Activated effector memory CD4-positive, alpha-beta T cell treated with anti-CD3 and anti-CD28 coated beads, Interleukin-2, amount 50 U/mL, for 16 hours (primary cell): ENCODE results near the gene AKT2.

Experiments
- DNase-seq: peaks from one replicate; pipeline ENCODE4 v3.0.0-alpha.2; 2020

The AKT2 gene

DNA sequence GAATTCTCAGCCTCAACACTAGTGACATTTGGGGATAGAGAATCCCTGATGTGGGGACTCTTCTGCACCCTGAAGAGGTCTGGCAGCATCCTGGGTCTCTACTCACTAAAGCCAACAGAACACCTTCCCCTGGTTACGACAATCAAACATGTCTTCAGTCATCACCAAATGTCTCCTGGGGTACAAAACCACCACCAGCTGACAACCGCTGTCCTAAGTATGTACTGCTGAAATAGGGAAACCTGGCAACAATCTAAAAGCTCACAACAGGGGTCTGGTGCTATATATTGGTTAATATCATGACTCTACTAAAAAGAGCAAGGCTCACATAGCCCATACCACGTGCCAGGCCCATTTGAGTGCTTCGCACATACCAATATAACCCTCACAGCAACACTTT, 13.4 kb downstream of the AKT2 start:
- no peak for DNase-seq

DNA sequence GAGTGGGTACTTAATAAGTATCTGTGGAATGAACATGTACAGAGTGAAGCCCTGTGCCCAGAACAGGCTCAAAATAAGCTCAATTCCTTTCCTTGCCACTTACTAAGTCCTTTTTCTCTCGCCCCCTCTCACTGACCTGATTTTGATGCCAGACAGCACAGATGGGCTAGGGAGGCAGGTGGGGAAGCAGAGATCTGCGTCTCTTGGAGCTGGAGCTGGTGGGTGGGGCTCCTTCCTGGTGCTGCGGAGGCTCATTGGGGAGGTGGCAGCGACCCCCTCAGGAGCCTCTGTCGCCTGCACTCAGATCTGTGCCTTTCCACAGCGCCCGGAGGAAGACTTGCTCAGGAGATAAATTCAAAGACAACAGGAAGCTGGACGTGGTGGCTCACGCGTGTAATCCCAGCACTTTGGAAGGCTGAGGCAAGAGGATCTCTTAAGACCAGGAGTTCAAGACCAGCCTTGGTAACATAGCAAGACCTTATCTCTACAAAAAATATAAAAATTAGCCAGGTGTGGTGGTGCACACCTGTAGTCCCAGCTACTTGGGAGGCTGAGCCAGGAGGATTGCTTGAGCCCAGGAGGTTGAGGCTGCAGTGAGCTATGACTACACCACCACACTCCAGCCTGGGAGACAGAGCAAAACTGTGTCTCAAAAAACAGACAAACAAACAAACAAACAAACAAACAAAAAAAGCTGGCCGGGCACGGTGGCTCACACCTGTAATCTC, 14.6 kb downstream of the AKT2 start:
- no peak for DNase-seq

DNA sequence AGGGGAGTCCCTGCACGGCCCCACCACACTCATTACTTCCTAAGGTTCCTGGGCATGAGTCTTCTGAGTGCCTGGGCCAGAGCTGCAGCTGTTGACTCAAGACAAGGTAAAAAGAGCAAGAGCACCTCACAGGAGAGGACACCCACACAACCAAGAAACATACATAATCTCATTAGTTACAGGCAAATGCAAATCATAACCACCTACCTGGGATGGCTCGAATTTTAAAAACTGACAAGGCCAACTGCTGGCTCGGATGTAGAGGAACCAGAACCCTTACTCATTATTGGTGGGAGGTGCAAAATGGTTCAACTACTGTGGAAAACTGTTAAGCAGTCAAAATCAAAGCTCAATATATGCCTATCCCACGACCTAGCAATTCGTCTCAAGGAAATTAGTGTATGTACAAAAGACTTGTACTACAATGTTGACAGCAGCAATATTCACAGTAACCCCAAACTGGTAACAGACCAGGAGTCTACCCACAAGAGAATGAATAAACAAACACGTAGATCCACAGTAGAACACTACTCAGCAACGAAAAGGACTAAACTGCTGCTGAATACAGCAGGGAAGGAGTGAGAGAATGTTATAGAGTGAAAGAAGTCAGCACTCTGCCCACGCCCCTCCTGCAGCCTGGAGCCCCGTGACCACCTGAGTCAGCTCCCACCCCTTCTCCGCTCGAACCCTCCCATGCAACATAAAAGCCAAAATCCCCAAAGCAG, 15.8 kb downstream of the AKT2 start:
- no peak for DNase-seq

DNA sequence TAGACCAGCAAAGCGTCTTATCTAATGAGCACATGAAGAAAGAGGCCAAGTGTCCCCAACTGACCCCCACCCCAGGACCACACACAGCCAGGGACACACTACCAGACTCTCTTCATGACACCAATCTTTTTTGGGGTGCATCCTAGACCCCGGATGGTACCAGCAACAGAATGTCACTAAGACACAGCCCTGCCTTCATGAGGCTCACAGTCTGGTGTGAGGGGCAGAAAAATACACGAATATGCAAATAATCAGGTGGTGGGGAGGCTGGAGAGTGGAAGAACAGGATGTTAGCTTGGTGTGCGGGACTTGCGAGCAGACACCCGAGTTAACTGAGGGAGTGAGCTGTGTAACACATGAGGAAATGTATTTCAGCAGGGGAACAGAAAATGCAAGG, 17.5 kb downstream of the AKT2 start:
- DNase-seq, result no peak

DNA sequence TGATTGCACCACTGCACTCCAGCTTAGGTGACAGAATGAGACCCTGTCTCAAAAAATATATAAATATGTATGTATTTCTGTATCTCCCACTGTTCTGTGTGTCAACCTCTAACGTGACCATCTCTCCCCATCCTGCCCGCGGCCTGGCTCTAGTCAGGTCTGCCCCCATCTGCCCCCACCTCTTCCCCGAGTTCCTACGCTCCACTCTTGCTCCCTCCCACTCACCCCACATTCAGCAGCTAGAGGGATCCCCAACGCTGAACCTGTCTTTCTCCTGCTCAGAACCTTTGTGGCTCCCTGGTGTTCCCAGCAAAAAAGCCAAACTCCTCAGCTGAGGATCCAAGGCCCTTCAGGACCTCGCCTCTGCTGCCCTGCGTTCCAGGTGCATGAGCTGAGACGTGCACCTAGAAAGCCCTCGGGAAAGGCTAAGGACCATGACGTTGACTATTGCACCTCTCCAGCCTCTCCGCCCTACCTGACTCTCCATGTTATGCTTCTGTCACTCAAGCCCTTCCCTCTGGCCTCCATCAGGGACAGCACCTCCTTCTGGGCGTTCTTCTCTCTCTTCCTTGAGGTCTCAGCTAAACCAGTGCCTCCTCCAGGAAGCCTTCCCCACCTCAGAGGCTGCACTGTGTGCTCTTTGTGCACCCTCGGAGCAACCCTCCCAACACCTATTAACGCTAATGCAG, 18.1 kb downstream of the AKT2 start:
- DNase-seq, result no peak

DNA sequence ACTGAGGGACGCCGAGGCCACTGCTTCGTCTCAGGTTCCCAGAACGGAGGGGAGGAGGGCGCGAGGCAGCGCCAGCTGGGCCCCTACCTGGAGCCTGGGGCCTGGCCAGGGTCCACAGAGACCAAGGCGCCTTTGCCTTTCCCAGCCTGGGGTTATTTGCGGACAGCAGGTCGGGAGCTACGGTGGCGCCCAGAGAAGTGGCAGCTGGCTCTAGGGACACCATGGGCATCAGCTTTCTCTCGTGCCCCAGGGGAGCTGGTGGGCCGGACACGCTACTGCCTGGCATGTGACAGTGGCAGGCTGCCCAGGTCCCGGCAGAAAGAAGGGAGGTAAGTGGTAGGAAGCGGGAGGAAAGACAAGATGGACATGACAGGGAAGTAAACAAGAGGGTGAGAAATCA, 19.0 kb downstream of the AKT2 start:
- no peak for DNase-seq

DNA sequence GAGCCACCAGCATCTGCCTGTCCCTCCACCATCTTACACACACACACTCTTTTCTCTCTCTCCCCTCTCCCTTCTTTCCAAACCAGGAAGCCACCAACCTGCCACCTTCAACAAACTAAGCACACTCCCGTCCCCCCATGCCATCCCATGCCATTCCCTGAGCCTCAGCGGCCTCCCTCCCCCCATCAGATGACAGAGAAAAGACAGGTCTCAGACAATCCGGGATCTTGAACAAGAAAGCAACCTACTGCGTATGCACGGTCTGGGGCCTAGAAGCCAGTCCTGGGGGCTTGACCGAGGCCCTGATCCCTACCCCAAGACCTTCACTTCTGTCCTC, 19.4 kb downstream of the AKT2 start:
- DNase-seq, result no peak

DNA sequence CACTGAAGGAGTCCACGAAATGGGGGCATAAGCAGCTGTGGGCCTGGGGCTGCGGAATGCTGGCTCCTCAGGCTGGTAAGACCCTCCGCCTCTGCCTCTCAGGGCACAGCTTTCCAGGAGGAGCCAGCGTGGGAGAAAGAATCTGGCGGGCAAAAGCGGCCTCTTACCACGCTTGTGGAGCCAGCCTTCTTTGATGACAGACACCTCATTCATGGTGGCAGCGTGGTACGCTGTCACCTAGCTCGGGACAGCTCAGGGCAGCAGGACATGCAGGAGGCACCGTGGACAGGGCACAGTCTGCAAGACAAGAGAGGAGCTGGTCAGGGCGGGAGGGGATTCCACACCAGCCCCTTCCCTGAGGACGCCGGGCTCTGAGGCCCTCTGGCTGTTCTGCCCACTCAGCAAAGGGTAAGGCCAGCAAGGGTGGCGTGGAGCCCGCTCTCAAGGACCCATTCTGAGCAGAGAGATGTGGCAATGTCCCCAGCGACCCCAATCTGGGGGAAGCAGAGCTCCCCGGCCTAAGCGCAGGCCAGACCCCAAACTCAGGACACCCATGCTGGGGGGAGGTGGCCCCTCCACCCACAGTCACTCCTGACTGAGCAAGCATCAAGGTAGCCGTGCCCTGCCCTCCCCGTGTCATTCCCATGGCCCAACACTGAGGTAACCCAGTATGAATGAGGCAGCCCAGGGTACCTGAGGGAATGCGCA, 19.9 kb downstream of the AKT2 start:
- DNase-seq, result no peak

DNA sequence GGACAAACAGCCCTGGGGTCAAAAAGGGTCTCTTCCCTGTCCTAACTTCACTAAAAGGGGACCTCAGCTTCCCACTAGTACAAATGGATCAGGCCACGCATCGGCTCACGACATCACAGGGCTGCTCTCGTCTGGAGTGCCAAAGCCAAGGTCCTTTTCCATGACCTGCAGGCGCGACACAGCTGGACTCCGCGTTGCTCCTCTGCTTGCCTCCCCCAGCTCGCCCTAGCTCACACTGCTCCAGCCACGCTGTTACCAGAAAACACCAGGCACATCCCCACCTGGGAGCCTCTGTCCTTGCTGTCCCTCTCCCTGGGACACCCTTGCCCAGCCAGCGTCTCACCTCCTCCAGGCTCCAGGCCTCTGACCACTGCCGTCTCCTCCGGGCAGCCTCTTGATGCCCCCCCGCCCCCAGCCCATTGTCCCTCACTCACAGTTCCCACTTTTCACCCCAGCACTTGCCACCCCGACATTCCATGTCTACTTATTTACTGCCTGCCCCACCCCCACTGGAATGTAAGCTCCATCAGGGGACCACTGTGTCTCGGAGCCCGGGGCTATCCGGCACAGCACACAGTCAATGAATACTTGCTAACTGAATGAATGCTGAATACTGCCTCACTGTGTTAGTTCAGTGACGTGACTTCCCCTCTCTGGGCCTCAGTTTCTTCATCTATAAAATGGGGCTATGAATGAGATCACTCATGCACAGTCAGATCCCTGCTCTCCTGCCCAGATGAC, 20.7 kb downstream of the AKT2 start:
- no peak for DNase-seq

DNA sequence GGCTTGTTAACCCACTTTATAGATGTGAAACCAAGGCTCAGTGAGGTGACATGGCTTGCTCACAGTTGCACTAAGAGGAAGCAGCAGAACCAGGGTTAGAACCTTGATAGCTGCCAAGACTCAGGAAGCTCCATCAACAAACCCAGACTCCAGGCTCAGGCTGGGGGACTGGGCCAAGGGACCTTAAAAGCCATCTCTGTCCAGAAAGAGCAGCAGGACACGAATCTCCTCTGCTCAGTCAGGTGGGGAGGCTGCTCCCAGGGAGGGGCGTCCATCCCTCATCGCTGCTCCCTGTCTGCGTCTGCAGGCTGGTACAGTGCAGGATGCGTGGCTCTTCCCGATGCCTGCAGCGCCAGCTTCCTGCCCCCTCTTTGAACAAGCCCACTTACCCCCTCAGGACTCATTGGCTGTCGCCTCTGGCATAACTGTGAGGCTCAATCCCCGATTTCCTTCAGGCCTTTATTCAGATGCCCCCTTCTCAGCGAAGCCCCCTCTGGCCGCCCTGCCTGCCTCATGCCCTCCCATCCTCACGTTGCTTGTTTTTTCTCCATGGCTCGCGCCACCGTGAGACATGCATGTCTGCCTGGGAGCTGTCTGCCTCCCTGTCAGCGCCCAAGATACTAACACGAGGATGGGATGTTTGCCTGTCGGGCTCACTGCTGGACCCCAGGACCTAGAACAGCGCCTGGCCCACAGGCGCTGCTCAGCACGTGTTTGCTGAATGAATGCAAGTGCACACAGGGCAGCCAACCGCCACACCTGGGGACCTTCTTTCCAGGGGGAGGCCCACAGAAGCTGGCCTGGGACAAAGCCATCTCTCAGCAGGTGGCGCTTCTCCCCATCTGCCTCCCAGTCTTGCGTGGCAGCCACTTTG, 21.5 kb downstream of the AKT2 start:
- no peak for DNase-seq

DNA sequence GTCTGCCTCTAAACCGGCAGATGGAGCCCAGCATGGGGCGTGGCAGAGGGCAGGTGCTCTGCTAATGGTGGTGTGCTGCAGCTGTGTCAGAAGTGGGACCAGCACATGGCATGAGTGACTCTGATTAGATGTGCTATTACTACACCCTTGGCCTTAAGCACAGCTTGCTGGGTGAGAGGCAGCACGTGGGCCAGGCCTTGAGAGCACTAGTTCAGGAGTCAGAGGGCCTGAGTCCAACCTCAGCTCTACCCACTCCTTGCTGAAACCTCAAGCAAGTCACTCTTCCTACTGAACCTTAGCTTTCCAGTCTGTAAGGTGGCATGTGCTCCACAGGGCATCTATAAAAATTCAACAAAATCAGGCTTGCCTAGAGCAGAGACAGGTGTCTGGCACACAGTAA, 22.7 kb downstream of the AKT2 start:
- no peak for DNase-seq

DNA sequence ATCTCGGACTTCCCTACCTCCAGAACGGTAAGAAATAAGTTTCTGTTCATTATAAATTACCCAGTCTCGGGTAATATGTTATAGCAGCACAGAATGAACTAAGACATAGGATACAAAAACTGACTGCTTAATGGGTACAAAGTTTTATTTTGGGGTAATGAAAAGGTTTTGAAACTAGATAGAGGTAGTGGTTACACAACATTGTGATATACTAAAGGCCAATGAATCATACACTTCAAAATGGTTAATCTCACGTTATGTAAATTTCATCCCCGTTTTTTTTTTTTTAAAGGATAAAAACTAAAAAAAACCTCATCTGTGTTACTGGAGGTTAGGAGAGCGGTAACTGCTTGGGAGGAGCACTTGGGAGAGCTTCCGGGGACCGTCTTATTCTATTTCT, 23.5 kb downstream of the AKT2 start:
- DNase-seq, result no peak

DNA sequence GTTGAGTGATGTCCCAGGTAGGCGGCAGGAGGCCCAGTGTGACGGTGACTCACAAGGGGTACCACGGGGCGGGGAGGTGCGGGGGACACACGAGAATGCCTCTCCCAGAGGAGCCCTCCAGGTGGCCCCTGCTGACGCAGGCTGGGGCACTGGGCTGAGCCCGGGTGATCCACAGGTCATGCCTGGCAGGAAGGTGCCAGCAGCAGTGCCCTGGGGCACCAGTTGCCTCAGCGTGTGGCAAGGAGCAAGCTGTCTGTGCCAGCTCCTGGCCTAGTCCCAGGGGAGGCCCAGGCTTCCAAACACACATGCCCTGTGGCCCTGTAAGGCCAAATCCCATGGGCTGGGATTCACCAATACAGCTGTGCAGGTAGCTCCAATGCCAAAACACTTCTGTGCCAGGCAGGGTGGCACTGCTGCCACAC, 28.0 kb downstream of the AKT2 start:
- DNase-seq, result no peak

DNA sequence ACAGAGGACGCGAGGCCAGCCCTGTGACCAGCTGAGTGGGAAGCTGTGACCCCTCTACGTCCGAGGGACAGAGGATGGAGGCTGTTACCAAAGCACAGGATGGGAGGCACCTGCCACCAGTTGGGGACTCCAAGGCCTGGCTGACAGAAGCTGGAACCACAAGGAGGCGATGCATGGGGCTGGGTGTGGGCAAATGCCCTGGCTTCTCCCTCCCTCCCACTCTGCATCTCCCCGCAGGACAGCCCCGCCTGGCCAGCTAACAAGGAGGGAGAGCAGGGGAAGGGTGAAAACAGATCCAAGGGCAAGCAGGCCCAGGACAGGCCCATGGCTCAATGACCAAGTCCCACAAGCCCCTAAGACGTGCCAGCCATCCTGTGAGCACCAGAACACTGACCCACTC, 28.6 kb downstream of the AKT2 start:
- DNase-seq, result no peak

DNA sequence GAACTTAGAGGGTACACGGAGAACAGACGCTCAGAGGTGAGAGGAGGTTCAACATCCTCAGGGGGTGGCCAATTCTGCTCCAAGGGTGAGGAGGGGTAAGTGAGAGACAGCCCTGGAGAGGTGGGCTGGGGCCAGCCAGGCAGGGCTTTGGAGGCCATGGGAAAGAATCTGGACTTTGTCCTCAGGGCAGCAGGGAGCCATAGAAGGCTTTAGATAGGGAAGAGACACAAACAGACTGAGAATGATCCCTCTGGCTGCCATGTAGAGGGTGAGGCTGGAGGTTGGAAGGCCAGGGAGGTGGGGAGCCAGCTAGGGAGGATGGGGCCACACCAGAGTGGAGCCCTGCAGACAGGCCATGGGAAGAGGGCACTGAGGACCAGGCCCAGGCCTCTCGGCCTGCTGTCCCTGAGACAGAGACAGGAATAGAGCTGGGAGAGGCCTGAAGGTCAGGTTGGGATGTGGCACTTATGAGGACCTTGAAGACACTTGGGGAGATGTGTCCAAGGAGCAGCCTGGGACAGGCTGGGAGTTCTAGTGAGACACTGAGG, 29.5 kb downstream of the AKT2 start:
- no peak for DNase-seq

DNA sequence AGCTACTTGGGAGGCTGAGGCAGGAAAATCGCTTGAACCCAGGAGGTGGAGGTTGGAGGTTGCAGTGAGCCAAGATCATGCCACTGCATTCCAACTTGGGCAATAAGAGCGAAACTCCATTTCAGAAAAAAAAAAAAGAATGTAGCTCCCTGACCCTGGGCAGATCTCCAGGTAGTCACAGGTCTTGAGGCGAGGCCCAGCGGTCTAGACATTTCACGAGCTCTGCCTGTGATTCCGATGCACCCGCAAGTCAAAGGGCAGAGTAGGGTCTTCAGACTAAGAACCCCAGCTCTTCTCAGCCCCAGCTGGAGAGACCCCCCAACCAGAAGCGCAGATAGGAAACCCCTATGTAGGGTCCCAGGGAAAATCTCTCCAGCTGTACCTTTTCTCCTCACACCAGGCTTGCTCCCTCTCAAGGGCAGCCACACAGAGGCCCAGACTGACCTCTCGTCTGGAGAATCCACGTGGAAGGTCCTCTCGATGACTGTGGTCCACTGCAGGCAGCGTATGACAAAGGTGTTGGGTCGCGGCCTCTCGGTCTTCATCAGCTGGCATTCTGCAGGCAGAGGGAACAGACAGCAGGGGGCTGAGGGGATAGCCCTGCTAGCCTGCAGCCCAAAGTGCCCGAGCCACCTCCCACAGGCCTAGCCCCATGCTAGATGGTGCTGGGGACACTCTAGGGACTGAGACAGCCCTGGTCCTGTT, 30.3 kb downstream of the AKT2 start:
- DNase-seq, result no peak

DNA sequence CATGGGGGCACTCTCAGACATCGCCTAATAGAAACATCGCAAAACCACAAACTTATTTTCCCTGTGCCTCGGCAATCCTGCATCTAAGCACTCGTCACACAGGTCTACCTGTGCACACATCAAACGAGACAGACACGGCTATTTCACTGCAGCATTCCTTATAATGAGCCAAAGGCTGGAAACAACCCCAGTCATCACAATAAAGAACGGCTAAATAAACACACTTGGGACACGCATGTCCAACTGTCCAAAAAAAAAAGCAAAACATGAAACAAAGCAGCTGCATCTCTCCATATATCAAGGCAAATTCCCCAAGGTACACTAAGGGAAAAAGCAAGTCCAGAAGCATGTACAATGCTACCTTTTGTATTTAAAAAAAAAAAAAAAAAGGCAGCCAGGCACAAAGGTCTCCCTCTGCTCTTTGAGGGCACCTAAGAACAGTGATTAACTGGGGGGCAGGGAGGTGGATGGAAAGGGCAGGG, 31.5 kb downstream of the AKT2 start:
- no peak for DNase-seq

DNA sequence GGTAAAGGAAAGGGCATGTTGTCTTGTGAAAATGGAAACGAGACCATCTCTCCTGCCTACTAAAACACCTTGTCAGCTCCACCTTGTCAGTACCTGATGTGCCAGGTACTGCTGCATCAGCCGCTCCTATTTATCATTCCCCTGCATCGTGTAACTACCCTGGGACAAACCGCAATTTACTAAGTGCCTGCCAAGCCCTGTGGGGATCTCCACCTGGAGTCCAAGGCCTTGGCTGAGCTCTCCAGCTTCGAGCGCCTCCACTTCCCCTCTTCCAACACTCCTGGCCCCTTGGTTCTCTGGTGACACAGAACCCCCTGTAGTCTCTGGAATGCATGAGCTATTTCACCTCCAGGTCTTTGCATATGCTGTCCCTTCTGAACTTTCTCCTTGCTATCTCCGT, 32.8 kb downstream of the AKT2 start:
- no peak for DNase-seq

DNA sequence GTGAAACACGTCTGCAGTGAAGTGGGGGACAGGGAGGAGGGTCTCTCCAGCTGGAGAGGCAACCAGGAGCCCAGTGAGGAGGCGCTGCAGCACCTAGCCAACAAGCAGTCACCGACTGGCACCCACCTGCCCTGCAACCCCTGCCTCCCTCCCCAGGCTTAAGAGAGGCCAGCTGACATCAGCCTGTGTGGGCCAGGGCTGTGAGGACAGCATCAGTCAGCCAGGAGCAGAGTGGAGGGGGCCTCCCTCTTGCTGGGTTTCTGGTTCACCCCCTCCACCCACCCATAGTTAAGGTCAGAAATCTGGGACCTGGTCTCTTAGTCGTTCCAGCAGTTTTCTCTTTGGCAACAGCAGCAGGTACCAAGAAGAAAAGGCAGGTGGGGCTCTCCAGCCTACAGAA, 33.2 kb downstream of the AKT2 start:
- DNase-seq, result no peak

DNA sequence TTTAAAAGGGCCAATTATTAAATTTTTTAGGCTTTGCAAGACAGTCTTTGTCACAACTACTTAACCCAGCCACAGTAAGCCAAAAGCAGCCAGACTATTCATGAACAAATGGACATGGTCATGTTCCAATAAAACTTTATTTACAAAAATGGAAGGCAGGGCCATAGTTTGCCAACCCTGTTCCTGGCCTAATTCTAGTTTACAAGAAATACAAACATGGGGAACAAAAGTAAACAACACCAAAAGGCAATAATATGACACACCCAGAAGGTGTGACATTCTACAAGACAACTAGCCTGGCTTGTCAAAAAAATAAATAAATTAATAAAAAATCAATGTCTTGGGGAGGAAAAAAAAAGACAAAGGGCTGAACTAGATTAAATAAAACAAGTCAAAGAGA, 33.9 kb downstream of the AKT2 start:
- DNase-seq, result no peak

DNA sequence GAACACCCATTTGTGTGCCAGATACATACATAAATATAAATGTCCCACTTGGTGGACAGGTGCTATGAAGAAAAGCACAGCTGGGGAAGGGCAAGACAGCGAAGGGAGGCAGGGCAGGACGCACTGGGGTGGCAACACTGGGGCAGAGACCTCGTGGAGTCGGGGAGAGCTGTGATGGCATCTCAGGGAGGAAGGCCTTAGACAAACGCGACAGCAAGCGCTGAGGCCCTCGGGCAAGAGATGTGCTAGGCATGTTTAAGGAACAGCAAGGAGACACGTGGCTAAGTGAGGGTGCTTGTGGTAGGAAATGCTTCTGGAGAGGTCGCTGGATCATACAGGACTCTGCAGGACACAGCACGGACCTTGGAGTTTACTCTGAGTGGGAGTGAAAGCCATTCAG, 35.4 kb downstream of the AKT2 start:
- no peak for DNase-seq
